Gastrocnemius medialis (tissue), 4 donors: Measurements from ENCODE around the gene ALG8. TPM values are rescaled to one million over a fixed set of nuclear protein-coding genes. Genes with fewer than 3 reads are reported as not detected.

Source experiments
- ATAC-seq, 2 donors: fragments of 150-250 bp; one replicate each; pipeline ENCODE4 v1.9.1; 2016
- DNase-seq, 2 donors: peaks; one replicate each; pipeline ENCODE4 v3.0.0-alpha.2; 2019
- H3K27ac ChIP-seq, 4 donors: fragments of 200-600 bp; sonication (generic); 1 replicate in 1 of 4; 2 replicates in 3 of 4; pipeline ENCODE4 v1.5.1; 2016 to 2018; ENCODE audit warnings: mild to moderate bottlenecking in 2 of 4, moderate library complexity in 1 of 4
- H3K27me3 ChIP-seq, 3 donors: fragments of 200-600 bp; sonication (generic) in 2 of 3; 1 replicate in 1 of 3; 2 replicates in 2 of 3; pipeline versions ENCODE4 v1.5.1 to v1.6.0; 2016 to 2019; ENCODE audit warnings: mild to moderate bottlenecking in 1 of 3, moderate library complexity in 1 of 3
- H3K36me3 ChIP-seq, 2 donors: fragments of 200-600 bp; sonication (generic) in 1 of 2; one replicate each; pipeline ENCODE4 v1.5.1; 2017 to 2018
- H3K4me1 ChIP-seq, 2 donors: fragments of 200-600 bp; sonication (generic) in 1 of 2; one replicate each; pipeline ENCODE4 v1.5.1; 2016 to 2017; ENCODE audit warnings: mild to moderate bottlenecking in 2 of 2
- H3K4me3 ChIP-seq, 4 donors: fragments of 200-600 bp; sonication (generic) in 3 of 4; 1 replicate in 1 of 4; 2 replicates in 3 of 4; pipeline ENCODE4 v1.5.1; 2016 to 2019; ENCODE audit warnings: mild to moderate bottlenecking in 2 of 4
- H3K9me3 ChIP-seq, 3 donors: fragments of 200-600 bp; sonication (generic) in 2 of 3; 1 replicate in 1 of 3; 2 replicates in 2 of 3; pipeline ENCODE4 v1.5.1; 2016 to 2019
- POLR2A ChIP-seq, 2 donors: fragments of 450-650 bp; IDR thresholded peaks; one replicate each; pipeline ENCODE4 v1.6.1; 2017; ENCODE audit warnings: antibody characterized with exemption in 2 of 2, mild to moderate bottlenecking in 2 of 2, moderate library complexity in 2 of 2
- in situ Hi-C, 4 donors: fragments of 200-750 bp; cut with MboI; loops; one replicate each; pipeline versions ENCODE4 v1.15.0 to v1.8.0; 2017; ENCODE audit warnings: low sequenced_read_pairs in 4 of 4
- intact Hi-C: fragments of 100-400 bp; cut with DNase I; formaldehyde crosslinking; loops from one replicate; pipeline ENCODE4 v1.15.1; 2023; ENCODE audit warnings: low total_unique reads
- total RNA-seq, 4 donors: library from RNA; depleted of rRNA; stranded (reverse); fragments of >200 nt; gene quantifications; one replicate each; pipeline versions ENCODE4 v1.1.0 to v1.2.3, GENCODE V29; 2016
- TF ChIP-seq, protein P1 (sequence below), 5 experiments: fragments of 450-650 bp in 3 of 5; fragments of 200-600 bp in 2 of 5; sonication (generic) in 2 of 5; IDR thresholded peaks in 4 of 5; conservative IDR thresholded peaks in 1 of 5; 1 replicate in 4 of 5; 2 replicates in 1 of 5; pipeline ENCODE4 v1.5.1; 2016 to 2019; ENCODE audit warnings: antibody characterized with exemption in 5 of 5, mild to moderate bottlenecking in 3 of 5, moderate library complexity in 3 of 5

Gene ALG8
- total RNA-seq, 4 donors from 2014 or later: 9.0 to 12.9 (median 10.9) TPM

DNA sequence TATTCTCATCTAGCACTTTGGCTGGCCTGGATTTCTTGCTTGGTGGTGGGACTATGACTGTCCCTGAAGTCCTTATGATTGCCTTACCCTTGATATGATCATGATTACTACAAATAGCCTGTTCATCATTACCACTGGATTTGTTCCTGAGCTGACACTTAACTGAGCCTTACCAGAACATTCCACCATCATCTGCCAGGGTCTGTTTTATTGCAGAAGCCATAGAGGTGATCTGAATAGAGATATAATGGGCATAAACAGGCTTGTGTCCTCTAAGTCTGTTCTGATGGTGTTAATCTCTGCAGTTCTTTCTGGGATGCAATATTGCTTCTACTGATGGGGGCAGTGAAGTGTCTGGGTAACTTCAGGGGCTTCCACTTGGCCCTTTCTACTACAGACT, 12.4 kb upstream of the ALG8 start:
- Histone ChIP-seq H3K27ac (no peak overlapping the region), H3K4me3 (no peak overlapping the region), H3K9me3 (no peaks in the 10 kb centered on the region), H3K27me3 (no peaks in the 10 kb centered on the region), H3K4me1 (peaks cover 0 to 9% of the 10 kb centered on the region in 2 donors), H3K36me3 (no peaks in the 10 kb centered on the region)
- no peak for TF ChIP-seq POLR2A (IDR thresholded peaks at IDR 0.05)
- TF ChIP-seq, protein P1, sequence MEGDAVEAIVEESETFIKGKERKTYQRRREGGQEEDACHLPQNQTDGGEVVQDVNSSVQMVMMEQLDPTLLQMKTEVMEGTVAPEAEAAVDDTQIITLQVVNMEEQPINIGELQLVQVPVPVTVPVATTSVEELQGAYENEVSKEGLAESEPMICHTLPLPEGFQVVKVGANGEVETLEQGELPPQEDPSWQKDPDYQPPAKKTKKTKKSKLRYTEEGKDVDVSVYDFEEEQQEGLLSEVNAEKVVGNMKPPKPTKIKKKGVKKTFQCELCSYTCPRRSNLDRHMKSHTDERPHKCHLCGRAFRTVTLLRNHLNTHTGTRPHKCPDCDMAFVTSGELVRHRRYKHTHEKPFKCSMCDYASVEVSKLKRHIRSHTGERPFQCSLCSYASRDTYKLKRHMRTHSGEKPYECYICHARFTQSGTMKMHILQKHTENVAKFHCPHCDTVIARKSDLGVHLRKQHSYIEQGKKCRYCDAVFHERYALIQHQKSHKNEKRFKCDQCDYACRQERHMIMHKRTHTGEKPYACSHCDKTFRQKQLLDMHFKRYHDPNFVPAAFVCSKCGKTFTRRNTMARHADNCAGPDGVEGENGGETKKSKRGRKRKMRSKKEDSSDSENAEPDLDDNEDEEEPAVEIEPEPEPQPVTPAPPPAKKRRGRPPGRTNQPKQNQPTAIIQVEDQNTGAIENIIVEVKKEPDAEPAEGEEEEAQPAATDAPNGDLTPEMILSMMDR (IDR thresholded peaks at IDR 0.05 in 4 of 5, conservative IDR thresholded peaks at IDR 0.05 in 1 of 5): no peak
- DNase-seq (no peak), ATAC-seq (no peak)
- in situ Hi-C loops (no loop called here), intact Hi-C loops (no loop called here)

DNA sequence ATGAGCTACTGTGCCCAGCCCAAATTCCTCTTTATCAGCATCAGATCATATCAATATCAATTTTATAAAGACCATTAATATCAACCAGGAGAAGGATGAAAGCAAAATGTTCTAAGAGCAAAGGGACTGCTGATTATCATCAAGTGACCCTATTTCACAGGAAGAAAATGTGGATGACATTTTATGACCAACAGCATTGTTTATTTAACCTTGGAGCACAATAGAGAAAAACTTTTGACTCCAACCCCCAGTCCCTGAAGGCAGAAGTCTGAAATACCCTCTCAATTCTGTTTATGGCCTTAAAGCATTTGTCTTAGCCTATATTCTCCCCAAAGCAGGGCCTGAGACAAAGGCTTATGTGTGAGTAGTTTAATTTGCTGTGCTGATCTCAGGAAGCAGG, 11.3 kb upstream of the ALG8 start:
- TF ChIP-seq, protein P1 (IDR thresholded peaks at IDR 0.05 in 4 of 5, conservative IDR thresholded peaks at IDR 0.05 in 1 of 5): no peak
- no peak for TF ChIP-seq POLR2A (IDR thresholded peaks at IDR 0.05)
- intact Hi-C loops (no loop called here), in situ Hi-C loops (no loop called here)

DNA sequence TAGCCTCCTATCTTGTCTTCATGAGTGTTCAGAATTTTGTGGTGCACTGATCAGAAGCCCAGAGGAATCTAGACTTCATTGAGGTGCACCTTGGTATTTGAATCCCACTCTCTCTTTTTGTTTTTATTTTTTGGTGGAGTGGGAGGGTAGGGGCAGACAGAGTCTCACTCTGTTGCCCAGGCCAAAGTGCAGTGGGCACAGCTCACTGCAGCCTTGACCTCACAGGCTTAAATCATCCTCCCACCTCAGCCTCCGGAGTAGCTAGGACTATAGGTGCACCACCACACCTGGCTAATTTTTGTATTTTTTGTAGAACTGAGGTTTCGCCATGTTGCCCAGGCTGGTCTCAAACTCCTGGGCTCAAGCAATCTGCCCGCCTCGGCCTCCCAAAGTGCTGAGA, 10.9 kb upstream of the ALG8 start:
- no peak for TF ChIP-seq POLR2A (IDR thresholded peaks at IDR 0.05)
- TF ChIP-seq, protein P1 (IDR thresholded peaks at IDR 0.05 in 4 of 5, conservative IDR thresholded peaks at IDR 0.05 in 1 of 5): no peak
- Histone ChIP-seq H3K27ac (no peak overlapping the region), H3K27me3 (no peaks in the 10 kb centered on the region), H3K4me3 (no peak overlapping the region), H3K4me1 (peaks cover 0 to 9% of the 10 kb centered on the region in 2 donors), H3K36me3 (no peaks in the 10 kb centered on the region), H3K9me3 (no peaks in the 10 kb centered on the region)
- in situ Hi-C loops: no loop called here
- ATAC-seq (no peak), DNase-seq (no peak)
- intact Hi-C loops: no loop called here

More for the DNA sequence above, 11.3 kb upstream of the ALG8 start:
- ATAC-seq (no peak), DNase-seq (no peak)
- Histone ChIP-seq H3K27me3 (no peaks in the 10 kb centered on the region), H3K9me3 (no peaks in the 10 kb centered on the region), H3K4me3 (no peak overlapping the region), H3K4me1 (peaks cover 0 to 9% of the 10 kb centered on the region in 2 donors), H3K27ac (no peak overlapping the region), H3K36me3 (no peaks in the 10 kb centered on the region)

DNA sequence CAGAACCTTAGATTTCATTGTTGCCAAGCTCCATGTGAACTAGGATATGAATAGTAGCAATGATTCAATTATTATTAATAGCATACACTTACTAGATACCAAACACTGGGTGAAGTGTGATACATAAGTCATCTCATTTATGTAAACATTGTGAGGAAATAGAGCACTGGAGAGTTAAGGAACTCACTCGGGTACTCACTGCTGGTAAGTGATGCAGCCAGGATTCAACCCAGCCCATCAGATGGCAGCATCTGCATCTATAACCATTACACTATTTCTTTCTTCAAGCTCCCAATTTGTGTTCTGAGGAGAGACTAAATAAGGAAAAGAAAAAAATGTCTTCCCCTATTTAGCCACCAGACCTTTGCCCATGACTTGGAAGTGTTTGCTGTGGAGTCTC, 10.2 kb upstream of the ALG8 start:
- Histone ChIP-seq H3K9me3 (no peaks in the 10 kb centered on the region), H3K4me1 (peaks cover 0 to 9% of the 10 kb centered on the region in 2 donors), H3K36me3 (no peaks in the 10 kb centered on the region), H3K4me3 (no peak overlapping the region), H3K27me3 (no peaks in the 10 kb centered on the region), H3K27ac (no peak overlapping the region)
- ATAC-seq: peak; percentile 66 to 96
- TF ChIP-seq, protein P1 (IDR thresholded peaks at IDR 0.05 in 4 of 5, conservative IDR thresholded peaks at IDR 0.05 in 1 of 5): peak in 3 of 5 experiments; percentile 17 to 35 (median 26)
- no peak for TF ChIP-seq POLR2A (IDR thresholded peaks at IDR 0.05)
- in situ Hi-C loops: loop anchor here in 3 of 4 donors (25.0 kb wide), 2 partner anchors 263 to 413 kb away; partner anchors contain the start of genes NARS2 (in 3 of the 3) and GAB2 (in 1 of the 3)
- DNase-seq: no peak
- intact Hi-C loops: loop anchor here (2.0 kb wide), 1 partner anchor 39 kb away; the partner anchor contains the start of genes KCTD21 and USP35

DNA sequence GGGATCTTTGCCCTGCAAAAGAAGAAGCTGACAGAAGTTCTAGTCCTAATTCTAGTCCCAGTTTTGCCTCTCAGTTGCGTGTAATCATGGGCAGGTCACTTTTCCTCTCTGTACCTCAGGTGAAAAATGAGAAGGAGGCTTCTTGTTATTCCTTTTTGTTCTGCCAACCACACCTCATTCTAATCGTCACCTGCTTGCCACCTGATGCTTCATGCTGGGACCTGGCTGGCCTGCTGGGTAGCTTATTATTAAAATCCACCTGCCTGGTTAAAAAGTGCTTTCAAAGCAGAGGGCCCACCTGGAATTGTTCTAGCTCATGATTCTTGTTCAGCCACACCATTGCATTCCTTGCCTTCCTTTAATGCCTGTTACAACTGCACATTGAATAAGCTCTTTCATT, 8.4 kb upstream of the ALG8 start:
- in situ Hi-C loops (loop anchor here in 3 of 4 donors (25.0 kb wide), 2 partner anchors 264 to 414 kb away; partner anchors contain the start of genes NARS2 (in 3 of the 3) and GAB2 (in 1 of the 3)), intact Hi-C loops (loop anchor here (2.0 kb wide), 1 partner anchor 41 kb away; the partner anchor contains the start of genes KCTD21 and USP35)
- no peaks in the 10 kb centered on the region for H3K9me3 ChIP-seq
- DNase-seq: no peak
- H3K4me3 ChIP-seq: no peak overlapping the region
- no peak for ATAC-seq
- TF ChIP-seq POLR2A (IDR thresholded peaks at IDR 0.05): no peak
- TF ChIP-seq, protein P1 (IDR thresholded peaks at IDR 0.05 in 4 of 5, conservative IDR thresholded peaks at IDR 0.05 in 1 of 5): no peak
- no peak overlapping the region for H3K27ac ChIP-seq
- peaks cover 0 to 9% of the 10 kb centered on the region in 2 donors for H3K4me1 ChIP-seq
- no peaks in the 10 kb centered on the region for H3K27me3 ChIP-seq
- no peaks in the 10 kb centered on the region for H3K36me3 ChIP-seq
